Endodermal cell (in vitro differentiated cells): ENCODE data around the gene LAMC2. TPM values are rescaled to one million over a fixed set of nuclear protein-coding genes. Genes with fewer than 3 reads are reported as not detected.

Experiments
- DNase-seq: peaks from one replicate; pipeline ENCODE4 v3.0.0-alpha.2; 2017
- H3K27ac ChIP-seq: 2 replicates; pipeline ENCODE4 v1.5.1; 2013; ENCODE audit warnings: mild to moderate bottlenecking, low read depth, low read length, moderate library complexity
- H3K27me3 ChIP-seq: 2 replicates; pipeline ENCODE4 v1.6.1; 2013; ENCODE audit warnings: mild to moderate bottlenecking, low read length, moderate library complexity; ENCODE audit not compliant: insufficient read depth, control insufficient read depth, poor library complexity, severe bottlenecking
- H3K36me3 ChIP-seq: 2 replicates; pipeline ENCODE4 v1.7.0; 2013; ENCODE audit warnings: mild to moderate bottlenecking, low read length, moderate library complexity; ENCODE audit not compliant: control insufficient read depth, insufficient read depth
- H3K4me1 ChIP-seq: one replicate; pipeline ENCODE4 v1.7.0; 2013; ENCODE audit warnings: low read length; ENCODE audit not compliant: control insufficient read depth, insufficient read depth
- H3K4me3 ChIP-seq: 2 replicates; pipeline ENCODE4 v1.5.1; 2013; ENCODE audit warnings: mild to moderate bottlenecking, low read length, moderate library complexity
- H3K9ac ChIP-seq: 2 replicates; pipeline ENCODE4 v1.6.1; 2013; ENCODE audit warnings: mild to moderate bottlenecking, low read length, moderate library complexity; ENCODE audit not compliant: poor library complexity, severe bottlenecking; ENCODE audit errors: extremely low read depth
- H3K9me3 ChIP-seq: 2 replicates; pipeline ENCODE4 v1.6.1; 2013; ENCODE audit warnings: mild to moderate bottlenecking, low read length, moderate library complexity; ENCODE audit not compliant: control insufficient read depth
- H3K27ac Mint-ChIP-seq: 2 replicates; pipeline ENCODE4 v1.8.0; 2020; ENCODE audit warnings: mixed read lengths
- H3K27me3 Mint-ChIP-seq: 2 replicates; pipeline ENCODE4 v1.8.0; 2021; ENCODE audit warnings: mild to moderate bottlenecking, mixed read lengths; ENCODE audit not compliant: insufficient read depth
- H3K36me3 Mint-ChIP-seq: 2 replicates; pipeline ENCODE4 v1.8.0; 2020; ENCODE audit warnings: low read depth, mixed read lengths
- H3K4me1 Mint-ChIP-seq: 2 replicates; pipeline ENCODE4 v1.8.0; 2020; ENCODE audit warnings: mixed read lengths
- H3K4me3 Mint-ChIP-seq: 2 replicates; pipeline ENCODE4 v1.8.0; 2020; ENCODE audit warnings: mild to moderate bottlenecking, moderate library complexity, mixed read lengths
- H3K9me3 Mint-ChIP-seq: 2 replicates; pipeline ENCODE4 v1.8.0; 2020; ENCODE audit warnings: mild to moderate bottlenecking, mixed read lengths
- CTCF ChIP-seq: fragments of 200-600 bp; sonication (generic); conservative IDR thresholded peaks from 2 replicates; pipeline ENCODE4 v1.5.0; 2021; ENCODE audit warnings: antibody characterized with exemption, mild to moderate bottlenecking
- WGBS, 2 experiments: methylation state at CpG; one replicate each; pipeline versions ENCODE4 v1.1.5 to v1.1.7; 2013; ENCODE audit warnings: missing lambda C conversion rate in 2 of 2, mixed read lengths in 1 of 2; ENCODE audit not compliant: insufficient coverage in 1 of 2, insufficient read length in 1 of 2; 5-methylcytosine and 5-hydroxymethylcytosine counted together
- total RNA-seq, 2 donors: library from RNA; stranded (reverse); fragmentation: NEBNext Ultra II Directional in 1 of 2; extraction: Animal tissue kit (Norgen Biotek cat#: 25700) in 1 of 2; gene quantifications; 2 replicates in 1 of 2; 3 replicates in 1 of 2; pipeline ENCODE4 v1.2.1, GENCODE V29; 2021

The LAMC2 gene
- total RNA-seq, 2 donors from 2014 or later = 2.8 to 4.8 TPM

DNA sequence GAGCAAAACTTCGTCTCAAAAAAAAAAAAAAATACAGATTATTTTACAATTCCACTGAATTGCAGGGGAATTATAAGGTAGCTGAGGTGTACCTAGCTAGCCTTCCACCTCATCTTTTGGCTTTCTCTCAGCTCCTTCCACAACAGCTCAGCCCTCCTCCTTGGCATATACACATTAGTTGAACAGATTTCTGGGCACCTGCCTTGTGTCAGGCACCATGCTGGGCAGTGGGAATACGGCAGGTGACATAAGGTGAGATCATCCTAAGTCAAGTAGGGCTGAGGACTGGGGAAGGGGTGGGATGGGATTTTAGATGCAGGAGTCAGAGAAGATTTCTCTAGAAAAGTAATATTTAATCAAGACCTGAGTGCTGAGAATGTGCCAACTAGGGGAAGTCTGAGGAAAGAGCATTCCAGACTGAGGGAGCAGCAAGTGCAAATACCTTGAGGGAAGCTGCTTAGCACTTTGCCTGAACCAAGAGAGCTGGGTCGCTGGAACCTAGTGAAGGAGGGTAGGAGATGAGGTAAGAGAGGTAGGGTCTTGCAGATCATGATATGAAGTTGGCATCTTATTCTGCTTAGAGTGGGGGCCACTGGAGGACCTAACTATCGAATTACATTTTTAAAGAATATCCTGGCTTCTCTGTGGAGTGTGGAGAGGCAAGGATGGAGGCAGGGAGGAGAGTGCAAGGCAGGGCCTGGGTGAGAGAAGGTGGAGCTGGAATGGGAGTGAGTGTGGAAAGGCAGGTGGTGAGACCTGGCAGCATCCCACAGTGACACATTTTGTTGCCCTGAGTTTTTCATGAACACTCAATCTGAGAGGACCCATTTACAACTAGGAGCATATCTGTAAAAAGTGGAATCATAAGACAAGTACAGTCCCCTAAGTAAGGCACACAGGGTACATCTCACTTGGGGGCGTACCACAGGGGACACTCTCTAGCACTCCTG is 28.2 kb downstream of the LAMC2 start:
- H3K4me1 Mint-ChIP-seq = peaks cover 16% of the 10 kb centered on the region
- TF ChIP-seq CTCF = no peak
- H3K4me3 Mint-ChIP-seq = no peak overlapping the region
- peaks cover 63% of the 10 kb centered on the region for H3K27me3 ChIP-seq
- H3K4me3 ChIP-seq = no peak overlapping the region
- peaks cover 19% of the 10 kb centered on the region for H3K27me3 Mint-ChIP-seq
- no peaks in the 10 kb centered on the region for H3K36me3 Mint-ChIP-seq
- 92 to 95% methylated on average over 2 to 5 of the region's 5 CpGs for WGBS, 2 experiments
- DNase-seq = no peak
- H3K9me3 ChIP-seq = no peaks in the 10 kb centered on the region
- H3K27ac ChIP-seq = no peak overlapping the region
- no peak overlapping the region for H3K9ac ChIP-seq
- no peak overlapping the region for H3K27ac Mint-ChIP-seq
- no peaks in the 10 kb centered on the region for H3K4me1 ChIP-seq
- H3K36me3 ChIP-seq = no peaks in the 10 kb centered on the region
- H3K9me3 Mint-ChIP-seq = no peaks in the 10 kb centered on the region

DNA sequence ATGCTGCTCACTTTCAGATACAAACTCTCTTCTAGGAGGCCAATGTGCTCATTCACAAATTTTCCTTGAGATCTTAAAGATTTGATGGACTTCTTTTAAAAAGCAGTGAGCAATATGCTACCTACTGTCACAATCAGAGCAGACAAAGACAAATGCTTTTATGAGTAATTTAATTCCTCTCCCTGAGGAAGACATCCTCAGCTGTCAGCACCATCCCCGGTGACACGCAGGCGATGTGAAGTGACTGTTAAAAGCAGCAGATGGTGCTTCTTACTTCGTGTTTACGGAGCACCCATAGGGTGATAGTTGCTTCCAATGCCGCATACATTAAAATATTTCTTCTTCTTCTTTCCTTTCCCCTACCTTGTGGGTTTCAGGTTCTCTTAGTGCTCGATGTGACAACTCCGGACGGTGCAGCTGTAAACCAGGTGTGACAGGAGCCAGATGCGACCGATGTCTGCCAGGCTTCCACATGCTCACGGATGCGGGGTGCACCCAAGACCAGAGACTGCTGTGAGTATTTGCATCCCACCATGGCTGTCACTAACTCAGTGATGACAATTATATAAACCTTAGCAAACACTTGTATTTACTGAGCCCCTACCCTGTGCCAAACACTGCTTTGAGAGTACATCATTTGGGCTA is 29.1 kb downstream of the LAMC2 start:
- H3K4me3 ChIP-seq = no peak overlapping the region
- H3K27ac ChIP-seq = no peak overlapping the region
- DNase-seq = no peak
- no peaks in the 10 kb centered on the region for H3K4me1 ChIP-seq
- peaks cover 72% of the 10 kb centered on the region for H3K27me3 ChIP-seq
- H3K4me3 Mint-ChIP-seq = no peak overlapping the region
- 87 to 93% methylated on average over 12 to 13 of the region's 13 CpGs for WGBS, 2 experiments
- peaks cover 19% of the 10 kb centered on the region for H3K27me3 Mint-ChIP-seq
- H3K36me3 ChIP-seq = no peaks in the 10 kb centered on the region
- H3K9ac ChIP-seq = no peak overlapping the region
- no peaks in the 10 kb centered on the region for H3K36me3 Mint-ChIP-seq
- no peak overlapping the region for H3K27ac Mint-ChIP-seq
- no peaks in the 10 kb centered on the region for H3K9me3 ChIP-seq
- peaks cover 17% of the 10 kb centered on the region for H3K4me1 Mint-ChIP-seq
- H3K9me3 Mint-ChIP-seq = no peaks in the 10 kb centered on the region
- no peak for TF ChIP-seq CTCF

DNA sequence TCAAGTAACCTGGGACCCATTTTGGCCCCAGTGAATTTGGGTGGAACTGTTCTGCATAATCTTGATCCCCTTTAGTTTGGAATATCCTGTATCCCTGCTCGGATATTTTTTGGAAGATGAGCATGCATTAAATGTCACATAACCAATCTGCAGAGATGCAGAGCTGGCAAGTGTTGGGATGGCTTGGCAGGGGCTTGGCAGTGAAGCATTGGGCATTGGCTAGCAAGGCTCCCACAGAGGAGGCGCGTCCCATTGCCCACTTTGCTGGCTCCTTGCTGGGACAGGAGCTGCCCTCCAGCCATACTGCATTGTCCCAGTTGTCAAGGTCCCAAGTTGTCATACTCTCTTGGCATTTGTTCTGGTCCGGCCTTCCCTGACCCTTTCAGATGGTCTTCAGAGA is 29.9 kb downstream of the LAMC2 start:
- Mint-ChIP-seq H3K9me3 (no peaks in the 10 kb centered on the region), H3K27ac (no peak overlapping the region), H3K4me1 (peaks cover 17% of the 10 kb centered on the region), H3K4me3 (no peak overlapping the region), H3K36me3 (no peaks in the 10 kb centered on the region), H3K27me3 (peaks cover 19% of the 10 kb centered on the region)
- Histone ChIP-seq H3K4me1 (no peaks in the 10 kb centered on the region), H3K27me3 (peaks cover 78% of the 10 kb centered on the region), H3K4me3 (no peak overlapping the region), H3K9ac (no peak overlapping the region), H3K27ac (no peak overlapping the region), H3K36me3 (no peaks in the 10 kb centered on the region), H3K9me3 (no peaks in the 10 kb centered on the region)
- TF ChIP-seq CTCF = no peak
- 94 to 100% methylated on average over 1 to 4 of the region's 4 CpGs for WGBS, 2 experiments
- DNase-seq = no peak
